Activated CD8-positive, alpha-beta memory T cell treated with anti-CD3 and anti-CD28 coated beads, Interleukin-2, amount 50 U/mL, for 1 hour (primary cell): ENCODE data around the gene PAMR1.

Experiments
- DNase-seq: peaks from one replicate; pipeline ENCODE4 v3.0.0-alpha.2; 2020; ENCODE audit errors: extremely low read depth

Gene PAMR1

DNA sequence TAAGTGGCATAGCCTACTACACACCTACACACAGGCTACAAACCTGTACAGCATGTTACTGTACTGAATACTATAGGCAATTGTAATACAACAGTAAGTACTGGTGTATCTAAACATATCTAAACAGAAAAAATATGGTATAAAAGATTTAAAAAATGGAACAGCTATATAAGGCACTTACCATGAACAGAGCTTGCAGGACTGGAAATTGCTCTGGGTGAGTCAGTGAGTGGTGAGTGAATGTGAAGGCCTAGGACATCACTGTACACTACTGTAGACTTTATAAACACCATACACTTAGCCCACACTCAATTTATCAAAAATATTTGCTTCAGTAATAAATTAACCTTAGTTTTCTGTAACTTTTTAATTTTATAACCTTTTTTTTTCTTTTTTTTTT, 24.7 kb downstream of the PAMR1 start:
- DNase-seq, result no peak

DNA sequence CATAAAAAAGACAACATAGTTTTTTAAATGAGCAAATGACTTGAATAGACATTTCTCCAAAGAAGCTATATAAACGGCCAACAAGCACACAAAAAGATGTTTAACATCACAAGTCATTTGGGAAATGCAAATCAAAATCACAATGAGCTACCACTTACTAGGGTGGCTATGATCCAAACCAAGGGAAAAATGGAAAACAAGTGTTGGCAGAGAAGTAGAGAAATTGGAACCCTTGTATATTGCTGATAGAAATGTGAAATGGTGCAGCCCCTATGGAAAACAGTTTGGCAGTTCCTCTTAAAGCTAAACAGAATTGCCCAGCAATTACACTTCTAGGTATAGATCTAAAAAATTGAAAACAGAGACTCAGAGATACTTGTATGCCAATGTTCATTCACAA, 29.0 kb downstream of the PAMR1 start:
- DNase-seq, result no peak

DNA sequence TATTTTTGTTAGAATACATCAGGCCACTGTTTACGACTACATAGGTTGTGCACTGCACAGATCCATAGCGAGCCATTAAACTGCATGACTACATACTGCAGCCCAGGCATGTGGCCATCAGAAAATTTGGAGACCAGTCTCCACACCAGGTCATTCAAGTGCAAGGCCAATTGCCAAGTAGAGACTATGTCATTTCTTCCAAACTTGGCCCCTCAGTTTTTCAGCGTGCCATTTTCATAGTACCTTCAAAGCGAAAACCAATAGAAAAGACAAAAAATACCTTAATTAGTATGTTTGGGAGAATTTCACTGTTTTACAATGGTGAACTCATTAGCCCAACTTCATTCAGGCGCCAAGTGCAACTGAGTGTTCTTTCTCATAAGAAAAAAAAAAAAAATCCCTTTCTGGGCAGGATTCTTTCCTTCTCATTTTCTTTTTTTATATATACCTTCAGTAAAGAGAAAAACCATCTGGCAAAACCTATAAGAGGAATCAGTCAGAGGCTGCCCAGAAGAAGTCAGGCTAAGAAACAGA, 30.4 kb downstream of the PAMR1 start:
- no peak for DNase-seq

DNA sequence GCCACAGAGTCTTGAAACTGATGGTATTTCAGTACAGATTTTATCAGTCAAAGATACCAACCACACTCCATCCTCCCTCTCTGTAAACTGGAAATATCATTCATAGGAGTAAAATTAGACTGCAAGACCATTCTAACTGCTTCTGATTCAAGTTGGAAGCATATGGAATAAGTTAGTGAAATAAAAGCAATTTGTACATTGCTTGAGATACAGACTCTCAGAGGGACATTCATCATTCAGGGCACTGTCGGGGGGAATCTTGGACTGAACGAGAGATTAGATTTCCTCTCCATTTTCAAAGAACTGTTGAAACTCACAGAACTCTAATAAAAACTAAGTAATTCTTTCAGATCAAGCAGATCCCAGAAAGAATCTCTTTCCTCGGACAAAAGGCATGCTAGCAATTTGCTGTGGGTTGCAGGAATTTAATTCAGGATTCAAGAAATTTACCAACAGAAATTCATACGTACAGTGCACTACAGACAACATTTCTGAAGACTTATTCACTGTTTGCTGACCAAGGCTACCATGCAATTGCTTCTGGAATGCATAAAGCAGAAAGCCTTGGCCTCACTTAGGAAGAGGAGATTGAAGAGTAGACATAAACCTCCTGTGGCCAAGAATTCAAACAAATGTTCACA, 34.1 kb downstream of the PAMR1 start:
- no peak for DNase-seq

DNA sequence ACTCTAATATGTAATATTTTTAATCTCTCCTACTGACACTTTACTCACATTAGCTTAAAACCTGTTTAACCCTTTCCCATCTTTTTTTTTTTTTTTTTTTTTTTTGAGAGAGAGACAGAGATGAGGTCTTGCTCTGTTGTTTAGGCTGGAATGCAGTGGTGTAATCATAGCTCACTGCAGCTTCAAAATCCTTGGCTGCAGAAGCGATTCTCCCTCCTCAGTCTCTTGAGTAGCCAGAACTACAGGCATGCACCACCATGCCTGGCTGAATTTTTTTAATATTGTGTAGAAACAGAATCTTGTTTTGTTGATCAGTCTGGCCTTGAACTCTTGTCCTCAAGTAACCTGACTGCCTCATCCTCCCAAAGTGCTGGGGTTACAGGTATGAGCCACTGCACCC, 37.3 kb downstream of the PAMR1 start:
- no peak for DNase-seq

DNA sequence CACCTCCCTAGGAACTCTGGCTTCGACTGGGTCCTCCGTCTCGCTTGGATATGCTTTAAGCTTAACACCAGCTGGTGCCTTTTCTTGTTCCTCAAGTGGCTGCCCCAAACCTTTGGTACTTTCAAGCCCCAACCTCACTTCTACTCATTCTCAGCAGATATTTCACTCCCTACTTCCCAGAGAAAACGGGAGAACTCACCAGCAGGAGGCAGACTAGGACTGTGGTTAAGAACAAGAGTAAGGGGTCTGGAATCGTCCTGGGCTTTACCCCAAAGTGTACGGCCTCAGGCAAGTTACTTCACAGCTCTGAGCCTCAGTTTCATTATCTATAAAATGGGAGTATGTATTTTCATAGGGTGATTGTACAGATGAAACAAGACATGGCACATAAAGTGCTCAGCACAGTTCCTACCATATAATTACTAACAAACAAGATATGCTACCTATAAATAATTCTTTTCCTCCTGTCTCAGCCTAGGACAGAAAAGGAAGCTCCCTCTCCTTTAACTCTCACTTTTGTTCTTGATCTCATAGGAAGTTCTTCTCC, 37.8 kb downstream of the PAMR1 start:
- DNase-seq, result no peak

DNA sequence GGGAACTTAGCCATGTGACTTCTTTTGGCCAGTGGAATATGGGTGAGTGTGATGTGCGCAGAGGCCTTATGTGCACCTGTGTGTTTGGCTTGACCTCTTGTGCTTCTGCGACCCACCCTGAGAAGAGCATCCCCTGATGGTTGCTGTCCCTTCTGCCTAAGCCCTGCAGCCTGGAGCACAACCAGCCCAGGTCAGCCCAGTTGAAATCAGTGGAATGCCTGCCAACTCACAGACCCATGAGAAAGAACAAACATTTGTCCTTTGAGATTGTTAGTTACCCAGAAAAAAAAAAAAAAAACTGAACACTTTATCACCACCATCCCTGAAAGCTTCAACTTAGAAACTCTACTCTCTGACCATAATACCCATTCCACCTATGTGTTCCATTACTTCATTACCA, 38.5 kb downstream of the PAMR1 start:
- DNase-seq, result no peak

DNA sequence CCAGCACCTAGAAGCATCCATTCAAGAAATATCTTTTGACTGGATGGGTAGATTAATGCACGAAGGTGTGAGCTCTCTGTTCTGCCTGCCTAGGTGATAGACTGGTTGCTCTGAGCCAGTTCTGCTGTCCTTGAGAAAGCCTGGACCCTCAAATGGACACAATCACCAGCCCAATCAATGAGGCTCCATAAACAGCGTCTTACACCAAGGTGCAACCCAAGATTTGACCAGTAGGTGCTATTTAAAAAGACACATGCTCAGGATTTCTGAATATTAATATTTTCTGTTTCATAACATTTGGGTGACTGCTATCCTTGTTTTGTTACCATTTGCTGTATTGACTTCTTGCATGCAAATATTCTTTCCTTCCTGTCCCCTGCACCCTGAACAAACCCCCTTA, 39.0 kb downstream of the PAMR1 start:
- DNase-seq, result no peak

DNA sequence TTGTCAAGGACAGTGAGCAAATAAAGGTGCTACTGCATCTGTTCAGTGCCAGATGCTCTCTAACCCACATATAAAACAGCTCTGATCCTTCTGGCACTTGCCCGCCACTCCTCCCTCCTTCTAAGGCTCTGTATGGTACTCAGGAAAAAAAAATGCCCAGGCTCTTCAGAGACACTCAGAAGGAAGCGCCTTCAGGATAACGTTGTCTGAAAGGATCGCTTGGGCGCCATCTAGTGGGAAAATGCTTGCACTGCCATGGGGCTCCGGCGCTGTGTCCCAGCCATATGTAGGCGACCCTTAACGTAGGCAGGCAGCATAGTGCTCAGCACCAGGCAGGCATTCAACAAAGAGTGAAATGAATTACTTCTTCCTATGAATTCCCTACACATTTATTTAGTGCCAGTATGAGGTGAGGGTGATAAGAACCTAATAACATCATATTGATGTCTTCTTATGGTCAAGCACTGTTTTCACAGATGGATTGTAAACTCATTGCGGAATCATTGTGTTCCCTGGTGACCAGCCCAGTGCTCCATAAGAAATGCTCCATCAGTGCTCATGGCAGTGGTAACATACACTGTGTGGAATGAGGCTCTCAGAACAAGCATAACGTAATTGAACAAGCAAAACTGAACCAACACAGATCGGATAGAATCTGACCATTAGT, 39.6 kb downstream of the PAMR1 start:
- peak; percentile 16 for DNase-seq

DNA sequence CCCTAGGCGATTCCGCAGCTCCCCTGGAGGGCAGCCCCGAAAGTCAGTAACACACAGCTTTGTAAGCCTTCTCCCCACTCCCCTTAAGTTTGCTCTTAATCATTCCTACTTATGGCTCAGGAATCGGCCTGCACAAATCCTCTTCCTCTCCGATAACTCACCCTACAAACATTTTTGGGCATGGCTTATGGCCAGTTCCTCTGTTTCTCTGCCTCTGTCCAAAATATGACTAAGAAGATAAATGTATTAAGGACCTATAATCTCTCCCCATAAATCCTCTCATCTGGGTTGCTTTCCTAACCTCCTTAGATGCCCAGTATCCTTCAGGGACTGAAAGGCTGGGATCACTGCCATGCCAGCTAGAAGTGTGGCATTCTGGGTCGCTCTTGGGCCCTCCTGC, 41.0 kb downstream of the PAMR1 start:
- DNase-seq, result no peak

DNA sequence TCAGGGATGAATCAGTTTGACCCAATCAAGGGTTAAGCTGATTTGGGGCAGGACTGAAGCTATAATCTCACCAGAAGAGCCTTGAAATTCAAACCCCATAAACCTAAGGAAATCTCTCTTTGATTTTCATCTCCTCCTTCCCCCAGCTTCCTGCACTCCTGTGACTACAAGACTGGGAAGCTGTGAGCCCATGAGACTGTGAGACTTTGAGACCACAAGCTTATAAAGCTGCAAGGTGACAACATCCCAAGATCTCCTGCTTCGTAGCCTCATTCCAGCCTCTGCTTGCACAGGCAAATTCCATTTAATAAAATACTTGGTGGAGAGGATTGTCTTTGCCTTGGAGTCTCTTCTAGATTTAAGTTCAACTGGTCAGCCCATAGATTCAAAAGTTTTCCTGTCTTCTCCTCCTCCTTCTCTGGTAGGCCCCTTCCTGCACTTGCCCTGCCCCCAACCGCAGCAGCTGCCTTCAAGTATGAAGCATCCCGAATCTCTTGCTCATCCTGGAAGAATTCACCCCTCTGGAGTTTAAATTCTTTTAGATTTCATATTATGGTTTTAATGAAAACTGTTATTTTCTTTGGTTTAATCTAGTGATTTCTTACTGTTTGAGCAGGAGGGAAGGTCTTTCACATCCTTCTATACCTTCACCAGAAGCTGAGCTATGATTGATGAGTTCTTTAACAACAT, 42.1 kb downstream of the PAMR1 start:
- DNase-seq, result no peak

DNA sequence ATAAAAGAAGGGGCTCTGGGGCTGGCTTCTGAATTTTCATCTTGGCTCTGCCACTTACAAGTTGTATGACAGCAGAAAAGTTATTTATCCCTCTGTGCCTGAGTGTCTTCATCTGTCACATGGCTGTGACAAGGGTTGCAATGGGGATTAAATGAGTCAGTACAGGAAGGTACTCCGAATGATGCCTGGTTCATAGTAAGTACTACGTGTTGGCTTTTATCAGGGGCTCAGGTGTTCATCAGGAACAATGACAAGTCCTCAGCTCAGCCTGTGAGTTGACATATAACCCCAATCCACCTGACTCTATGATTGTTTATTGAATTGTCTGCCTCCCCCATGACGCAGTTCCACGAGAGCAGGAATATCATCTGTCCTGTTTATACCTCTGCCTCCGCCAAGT, 45.7 kb downstream of the PAMR1 start:
- no peak for DNase-seq

DNA sequence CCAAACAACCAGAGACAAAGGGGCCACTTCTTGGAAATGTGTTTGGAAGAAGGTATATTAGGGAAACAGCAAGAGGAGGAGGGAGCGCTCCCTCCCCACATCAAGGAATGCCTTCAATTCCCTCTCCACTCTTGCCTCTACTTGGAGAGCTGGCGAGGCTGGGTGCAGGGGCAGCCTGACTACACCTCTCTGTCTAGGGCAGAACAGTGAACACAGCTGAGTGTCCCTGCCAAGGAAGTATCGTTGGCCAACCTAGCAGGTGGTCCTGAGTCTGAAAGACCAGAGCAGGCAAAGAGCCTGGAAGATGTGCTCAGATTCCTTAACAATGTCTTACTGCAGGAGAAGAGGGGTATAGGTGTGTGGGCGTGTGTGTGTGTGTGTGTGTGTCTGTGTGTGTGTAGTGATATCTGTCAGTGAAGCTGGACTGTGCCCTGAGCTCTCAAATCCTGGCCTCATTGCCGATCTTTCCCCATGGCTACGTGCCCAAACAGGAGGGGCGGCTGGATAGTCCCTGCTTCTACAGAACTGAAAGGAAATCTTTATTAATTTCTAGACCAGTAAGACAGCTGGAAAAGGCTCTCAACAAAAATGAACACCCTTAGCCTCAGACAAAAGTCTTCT, 46.8 kb downstream of the PAMR1 start:
- no peak for DNase-seq

DNA sequence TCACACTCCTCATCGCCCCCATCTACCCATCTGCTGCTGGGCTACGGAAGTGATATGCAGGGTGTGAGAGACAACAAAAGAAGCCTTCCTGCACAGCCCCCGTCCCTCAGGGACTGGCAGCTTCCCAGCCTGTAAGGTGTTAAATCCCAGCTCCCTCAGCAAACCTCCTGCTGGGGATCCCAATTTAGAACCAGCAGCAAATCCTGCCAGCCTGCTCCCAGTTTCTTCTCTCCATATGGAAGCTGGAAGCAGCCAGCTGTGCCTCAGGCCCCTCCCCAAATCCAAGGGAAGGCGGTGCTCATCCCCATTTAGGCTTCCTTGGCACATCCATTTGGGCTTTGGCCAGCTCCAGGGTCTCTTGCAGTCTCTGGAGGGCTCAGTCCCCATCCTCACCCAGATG, 47.5 kb downstream of the PAMR1 start:
- no peak for DNase-seq

DNA sequence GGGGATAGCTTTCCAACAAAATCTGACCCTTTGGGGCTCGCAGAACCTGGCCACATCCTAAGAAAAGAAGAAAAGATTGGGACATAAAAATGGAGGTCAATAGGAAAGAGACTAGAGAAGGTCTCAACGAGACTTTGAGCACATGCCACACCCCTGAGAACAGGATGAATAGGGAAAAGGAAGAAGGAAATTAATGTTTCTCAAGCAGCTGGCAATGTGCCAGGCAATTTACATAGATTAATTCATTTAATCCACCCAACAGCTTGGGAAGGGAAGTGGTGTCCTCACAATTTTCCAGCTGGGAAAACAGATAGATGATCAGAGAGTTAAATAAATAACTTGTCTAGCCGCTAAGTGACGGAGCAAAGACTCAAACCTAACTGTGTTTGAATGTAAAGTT, 50.7 kb downstream of the PAMR1 start:
- DNase-seq, result no peak

DNA sequence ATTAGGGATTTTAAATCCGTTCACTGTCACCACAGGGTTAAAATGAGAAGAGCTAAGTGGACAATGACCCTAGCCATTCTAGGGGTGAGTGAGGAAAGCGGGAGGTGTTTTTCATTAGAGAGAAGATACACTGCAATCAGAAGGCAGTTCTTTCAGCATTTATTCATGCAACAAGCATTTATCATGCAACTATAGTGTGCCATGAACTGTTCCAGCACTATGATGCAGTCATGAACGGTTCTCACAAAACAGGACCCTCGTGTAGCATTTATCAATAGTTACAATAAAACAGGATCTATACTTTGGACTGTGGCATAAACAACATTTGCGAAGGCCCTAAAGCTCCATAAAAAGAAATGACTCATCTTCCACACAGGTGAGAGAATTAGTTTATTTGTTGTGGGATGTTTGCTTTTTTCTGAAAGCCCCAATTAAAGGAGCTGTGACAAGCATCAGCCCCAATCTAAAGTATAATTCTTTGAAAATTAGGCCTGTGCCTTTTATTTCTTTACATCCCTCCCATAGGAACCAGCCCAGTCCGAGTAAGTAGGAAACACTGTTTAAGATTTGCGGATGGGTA, 51.5 kb downstream of the PAMR1 start:
- no peak for DNase-seq

DNA sequence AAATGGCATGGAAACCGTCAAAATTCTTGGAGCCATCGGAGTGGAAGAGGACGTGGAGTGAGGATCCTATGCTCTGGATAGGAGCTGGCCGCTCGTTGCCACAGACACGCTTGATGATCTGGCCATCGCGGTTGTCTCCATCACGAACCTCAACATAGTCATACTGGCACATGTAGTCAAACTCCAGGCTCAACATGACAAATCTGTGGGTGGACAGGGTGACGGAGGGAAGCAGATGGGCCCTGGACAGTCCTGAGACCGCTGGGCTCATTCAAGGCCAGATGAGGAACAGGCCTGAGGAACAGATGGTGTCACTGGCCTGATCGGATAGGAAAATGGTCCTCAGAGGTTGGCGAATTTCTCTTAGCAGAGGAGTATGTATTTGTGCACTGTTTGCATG, 54.8 kb downstream of the PAMR1 start:
- DNase-seq, result no peak

DNA sequence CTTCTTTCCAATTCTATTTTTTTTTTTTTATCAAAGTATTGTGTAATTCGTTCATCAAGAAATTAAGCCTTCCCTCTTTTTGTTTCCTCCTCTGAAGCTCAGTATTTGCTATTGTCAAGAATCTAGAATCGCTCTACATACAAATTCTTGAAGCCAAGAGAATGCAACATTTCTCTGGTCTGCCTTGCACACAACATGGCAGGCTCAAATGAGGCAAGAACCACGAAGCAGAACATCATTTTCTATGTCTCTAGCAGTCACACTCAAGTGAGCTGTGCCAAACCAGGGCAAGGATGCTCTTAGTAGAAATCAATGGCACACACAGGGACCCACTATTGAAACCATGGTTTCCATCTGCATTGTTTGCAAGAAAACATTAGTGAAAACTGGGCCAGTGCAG, 59.4 kb downstream of the PAMR1 start:
- no peak for DNase-seq

DNA sequence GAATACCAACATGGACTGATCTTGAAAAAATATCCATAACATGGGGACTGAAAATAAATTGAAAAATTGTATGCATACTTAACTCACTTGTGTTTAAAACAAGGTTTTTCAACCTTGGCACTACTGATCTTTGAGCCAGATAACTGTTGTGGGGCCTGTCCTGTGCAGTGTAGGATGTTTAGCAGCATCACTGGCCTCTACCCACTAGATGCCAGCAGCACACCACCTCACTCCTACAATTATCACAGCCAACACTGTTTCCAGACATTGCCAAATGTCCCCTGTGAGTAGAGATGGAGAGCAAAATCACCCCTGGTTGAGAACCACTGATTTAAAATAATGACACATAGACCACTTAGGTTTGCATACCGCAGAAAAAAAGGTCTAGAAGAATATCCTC, 61.1 kb downstream of the PAMR1 start:
- no peak for DNase-seq

DNA sequence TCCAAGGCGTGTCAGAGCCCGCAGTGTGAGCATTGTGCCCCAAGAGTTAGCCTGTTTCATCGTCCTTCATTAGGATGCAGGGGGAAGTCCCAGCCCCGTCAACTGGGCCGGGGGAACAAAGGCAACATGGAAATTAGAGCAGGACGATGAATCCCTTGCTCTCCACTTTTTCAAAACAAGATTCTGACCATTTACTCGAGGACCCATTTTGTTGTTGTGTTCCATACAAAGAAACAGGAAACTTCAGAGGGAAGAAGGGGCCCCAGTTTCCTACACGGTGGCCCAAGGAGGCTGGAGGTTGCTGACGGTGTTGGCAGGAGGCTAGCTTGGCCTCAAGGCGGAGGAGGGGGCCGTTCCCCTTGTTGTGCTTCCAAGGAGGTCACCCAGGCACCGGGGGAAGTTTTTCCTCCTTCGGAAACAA, 62.1 kb downstream of the PAMR1 start:
- no peak for DNase-seq

DNA sequence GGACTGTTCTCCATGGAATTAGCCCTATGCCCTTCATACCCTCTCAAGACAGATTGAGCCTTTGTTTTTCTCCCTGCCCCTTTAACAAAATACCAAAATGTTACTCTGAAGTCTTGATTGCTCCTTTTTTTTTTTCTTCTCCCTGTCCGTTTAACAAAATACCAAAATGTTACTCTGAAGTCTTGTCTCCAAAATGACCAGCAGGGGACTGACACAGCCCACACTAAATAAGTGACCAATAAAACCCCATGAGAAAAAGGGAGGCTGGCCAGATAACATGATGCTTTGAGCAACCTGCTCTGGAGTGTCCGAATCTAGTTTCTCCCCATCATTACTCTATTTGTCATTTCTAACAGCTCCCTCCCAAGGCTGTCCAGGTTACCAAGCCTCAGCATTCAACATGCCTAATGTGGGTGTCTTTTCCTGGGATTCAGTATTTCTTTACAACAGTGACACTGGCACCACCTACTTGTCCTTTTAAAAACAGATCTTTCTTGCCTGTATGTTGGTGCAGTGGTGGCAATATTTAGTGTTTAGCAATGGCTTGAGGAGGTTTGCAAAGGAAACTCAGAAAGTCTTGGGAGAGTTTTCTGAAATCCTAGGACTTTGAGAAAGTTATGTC, 63.4 kb downstream of the PAMR1 start:
- no peak for DNase-seq

DNA sequence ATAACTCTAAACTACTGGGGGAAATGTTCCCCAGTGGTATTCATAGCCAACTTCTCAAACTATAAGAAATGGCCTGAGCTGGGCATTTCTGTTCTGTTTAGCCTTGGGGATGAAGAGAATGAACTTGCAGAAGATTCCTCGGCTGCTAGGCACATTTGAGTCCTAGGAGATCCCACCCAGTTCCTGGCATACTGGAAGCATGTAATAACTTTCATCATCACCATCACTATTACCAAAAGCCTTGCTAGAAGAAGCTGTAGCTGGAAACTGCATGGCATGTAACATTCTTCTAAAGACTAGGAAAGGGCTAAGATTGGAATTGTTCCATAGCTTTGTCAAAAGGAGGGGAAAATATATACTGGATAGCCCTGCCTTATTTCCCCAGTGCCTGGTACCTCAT, 65.9 kb downstream of the PAMR1 start:
- DNase-seq, result no peak
